ENCODE results near the gene MXRA8. TPM values are rescaled to one million over a fixed set of nuclear protein-coding genes. Genes with fewer than 3 reads are reported as not detected.
A peak's percentile ranks its signal among the peaks of the same experiment; 100 is the strongest.
"Not testable (repeated sequence)": the region's sequence is repeated elsewhere in the genome, so short reads cannot be mapped to it uniquely, and the experiment has no call there.

The MXRA8 gene
- total and polyA plus RNA-seq, 5 donors from 2014 or later = 0.17 TPM; not detected in 4

GRCh38 chr1:1370771-1371300 lies 12.5 kb upstream of the MXRA8 start:
- Histone ChIP-seq H3K27ac (ENCODE audit: insufficient read depth, low read length, poor library complexity, severe bottlenecking) (no peak overlapping the region), H3K27me3 (ENCODE audit: control insufficient read depth, insufficient read depth, low read length) (no peaks in the 10 kb centered on the region), H3K4me1 (ENCODE audit: control insufficient read depth, insufficient read depth, low read length, poor library complexity, severe bottlenecking) (peaks cover 36% of the 10 kb centered on the region), H3K4me3 (ENCODE audit: low read depth, low read length) (no peak overlapping the region), H3K36me3 (ENCODE audit: control insufficient read depth, insufficient read depth, low read length) (no peaks in the 10 kb centered on the region), H3K9me3 (ENCODE audit: control insufficient read depth in 2 of 2, low read length in 2 of 2) (peaks cover 0 to 5% of the 10 kb centered on the region in 2 experiments)
- H3K27me3 Mint-ChIP-seq = no peaks in the 10 kb centered on the region
- no peak overlapping the region for H3K27ac Mint-ChIP-seq
- ATAC-seq (ENCODE audit: low read depth in 2 of 2) = no peak
- peaks cover 0 to 36% (median 6%) of the 10 kb centered on the region in 4 donors for H3K4me1 Mint-ChIP-seq
- peak overlapping the region in 2 of 4 donors; percentile 23 to 68 for H3K4me3 Mint-ChIP-seq
- no peaks in the 10 kb centered on the region for H3K9me3 Mint-ChIP-seq
- H3K36me3 Mint-ChIP-seq = no peaks in the 10 kb centered on the region
- DNase-seq = no peak

- H3K27me3 Mint-ChIP-seq; H3K27ac ChIP-seq (ENCODE audit: insufficient read depth, low read length, poor library complexity, severe bottlenecking); ATAC-seq (ENCODE audit: low read depth in 2 of 2); H3K9me3 ChIP-seq (ENCODE audit: control insufficient read depth in 2 of 2, low read length in 2 of 2); H3K4me3 ChIP-seq (ENCODE audit: low read depth, low read length); H3K36me3 ChIP-seq (ENCODE audit: control insufficient read depth, insufficient read depth, low read length); DNase-seq; H3K9me3 Mint-ChIP-seq; H3K27ac Mint-ChIP-seq; H3K27me3 ChIP-seq (ENCODE audit: control insufficient read depth, insufficient read depth, low read length); H3K36me3 Mint-ChIP-seq: not testable (repeated sequence)
- H3K4me1 ChIP-seq (ENCODE audit: control insufficient read depth, insufficient read depth, low read length, poor library complexity, severe bottlenecking) = peaks cover 33% of the 10 kb centered on the region
- H3K4me1 Mint-ChIP-seq = peaks cover 0 to 31% (median under 1%) of the 10 kb centered on the region in 4 donors
- H3K4me3 Mint-ChIP-seq = peak overlapping the region in 1 of 4 donors; percentile 68
Observed at GRCh38 chr1:1370094-1370493, 11.7 kb upstream of the MXRA8 start.

GRCh38 chr1:1367315-1367714 lies 9.0 kb upstream of the MXRA8 start:
- Histone ChIP-seq H3K36me3 (ENCODE audit: control insufficient read depth, insufficient read depth, low read length) (no peaks in the 10 kb centered on the region), H3K9me3 (ENCODE audit: control insufficient read depth in 2 of 2, low read length in 2 of 2) (peaks cover 0 to 5% of the 10 kb centered on the region in 2 experiments), H3K4me3 (ENCODE audit: low read depth, low read length) (no peak overlapping the region), H3K27ac (ENCODE audit: insufficient read depth, low read length, poor library complexity, severe bottlenecking) (no peak overlapping the region), H3K4me1 (ENCODE audit: control insufficient read depth, insufficient read depth, low read length, poor library complexity, severe bottlenecking) (peaks cover 17% of the 10 kb centered on the region), H3K27me3 (ENCODE audit: control insufficient read depth, insufficient read depth, low read length) (no peaks in the 10 kb centered on the region)
- ATAC-seq (ENCODE audit: low read depth in 2 of 2) = no peak
- peak in 1 of 3 donors; percentile 26 for DNase-seq
- no peaks in the 10 kb centered on the region for H3K36me3 Mint-ChIP-seq
- no peaks in the 10 kb centered on the region for H3K9me3 Mint-ChIP-seq
- peaks cover 0 to 16% (median 0%) of the 10 kb centered on the region in 4 donors for H3K4me1 Mint-ChIP-seq
- H3K4me3 Mint-ChIP-seq = no peak overlapping the region
- no peak overlapping the region for H3K27ac Mint-ChIP-seq
- H3K27me3 Mint-ChIP-seq = no peaks in the 10 kb centered on the region

- Histone ChIP-seq H3K27me3 (ENCODE audit: control insufficient read depth, insufficient read depth, low read length) (no peaks in the 10 kb centered on the region), H3K9me3 (ENCODE audit: control insufficient read depth in 2 of 2, low read length in 2 of 2) (peaks cover 0 to 5% of the 10 kb centered on the region in 2 experiments), H3K4me1 (ENCODE audit: control insufficient read depth, insufficient read depth, low read length, poor library complexity, severe bottlenecking) (peaks cover 11% of the 10 kb centered on the region), H3K36me3 (ENCODE audit: control insufficient read depth, insufficient read depth, low read length) (no peaks in the 10 kb centered on the region), H3K27ac (ENCODE audit: insufficient read depth, low read length, poor library complexity, severe bottlenecking) (no peak overlapping the region), H3K4me3 (ENCODE audit: low read depth, low read length) (no peak overlapping the region)
- DNase-seq (no peak), ATAC-seq (ENCODE audit: low read depth in 2 of 2) (no peak)
- peaks cover 6% of the 10 kb centered on the region for H3K27me3 Mint-ChIP-seq
- no peak overlapping the region for H3K4me3 Mint-ChIP-seq
- H3K27ac Mint-ChIP-seq = no peak overlapping the region
- no peaks in the 10 kb centered on the region for H3K36me3 Mint-ChIP-seq
- H3K4me1 Mint-ChIP-seq = peaks cover 0 to 12% (median 0%) of the 10 kb centered on the region in 4 donors
- no peaks in the 10 kb centered on the region for H3K9me3 Mint-ChIP-seq
Observed at GRCh38 chr1:1366699-1367066, 8.3 kb upstream of the MXRA8 start.

GRCh38 chr1:1365875-1366698 lies 7.7 kb upstream of the MXRA8 start:
- Mint-ChIP-seq H3K27me3 (peaks cover 6% of the 10 kb centered on the region), H3K4me3 (no peak overlapping the region), H3K36me3 (no peaks in the 10 kb centered on the region), H3K4me1 (peaks cover 0 to 7% (median 0%) of the 10 kb centered on the region in 4 donors), H3K27ac (no peak overlapping the region), H3K9me3 (no peaks in the 10 kb centered on the region)
- H3K36me3 ChIP-seq (ENCODE audit: control insufficient read depth, insufficient read depth, low read length) = no peaks in the 10 kb centered on the region
- no peak overlapping the region for H3K27ac ChIP-seq (ENCODE audit: insufficient read depth, low read length, poor library complexity, severe bottlenecking)
- peaks cover 0 to 5% of the 10 kb centered on the region in 2 experiments for H3K9me3 ChIP-seq (ENCODE audit: control insufficient read depth in 2 of 2, low read length in 2 of 2)
- DNase-seq = no peak
- H3K27me3 ChIP-seq (ENCODE audit: control insufficient read depth, insufficient read depth, low read length) = no peaks in the 10 kb centered on the region
- peaks cover 5% of the 10 kb centered on the region for H3K4me1 ChIP-seq (ENCODE audit: control insufficient read depth, insufficient read depth, low read length, poor library complexity, severe bottlenecking)
- no peak for ATAC-seq (ENCODE audit: low read depth in 2 of 2)
- no peak overlapping the region for H3K4me3 ChIP-seq (ENCODE audit: low read depth, low read length)

GRCh38 chr1:1364266-1364665 lies 5.9 kb upstream of the MXRA8 start:
- Mint-ChIP-seq H3K36me3 (no peaks in the 10 kb centered on the region), H3K4me1 (peaks cover 0 to 2% (median under 1%) of the 10 kb centered on the region in 4 donors), H3K27ac (no peak overlapping the region), H3K9me3 (no peaks in the 10 kb centered on the region), H3K4me3 (no peak overlapping the region), H3K27me3 (peaks cover 9% of the 10 kb centered on the region)
- Histone ChIP-seq H3K9me3 (ENCODE audit: control insufficient read depth in 2 of 2, low read length in 2 of 2) (peaks cover 0 to 5% of the 10 kb centered on the region in 2 experiments), H3K36me3 (ENCODE audit: control insufficient read depth, insufficient read depth, low read length) (no peaks in the 10 kb centered on the region), H3K27ac (ENCODE audit: insufficient read depth, low read length, poor library complexity, severe bottlenecking) (no peak overlapping the region), H3K4me3 (ENCODE audit: low read depth, low read length) (no peak overlapping the region), H3K27me3 (ENCODE audit: control insufficient read depth, insufficient read depth, low read length) (no peaks in the 10 kb centered on the region), H3K4me1 (ENCODE audit: control insufficient read depth, insufficient read depth, low read length, poor library complexity, severe bottlenecking) (no peaks in the 10 kb centered on the region)
- DNase-seq = no peak
- ATAC-seq (ENCODE audit: low read depth in 2 of 2) = no peak

GRCh38 chr1:1361982-1362423 lies 3.6 kb upstream of the MXRA8 start:
- no peak for DNase-seq
- H3K36me3 Mint-ChIP-seq = no peaks in the 10 kb centered on the region
- no peak overlapping the region for H3K27ac Mint-ChIP-seq

More at GRCh38 chr1:1361982-1362423, 3.6 kb upstream of the MXRA8 start:
- Mint-ChIP-seq H3K4me1 (peaks cover 0 to 3% (median 1%) of the 10 kb centered on the region in 4 donors), H3K27me3 (peaks cover 22% of the 10 kb centered on the region), H3K4me3 (peak overlapping the region in 1 of 4 donors; percentile 9), H3K9me3 (no peaks in the 10 kb centered on the region)
- Histone ChIP-seq H3K9me3 (ENCODE audit: control insufficient read depth in 2 of 2, low read length in 2 of 2) (peaks cover 0 to under 1% of the 10 kb centered on the region in 2 experiments), H3K4me1 (ENCODE audit: control insufficient read depth, insufficient read depth, low read length, poor library complexity, severe bottlenecking) (peaks cover 7% of the 10 kb centered on the region), H3K4me3 (ENCODE audit: low read depth, low read length) (no peak overlapping the region), H3K36me3 (ENCODE audit: control insufficient read depth, insufficient read depth, low read length) (no peaks in the 10 kb centered on the region), H3K27ac (ENCODE audit: insufficient read depth, low read length, poor library complexity, severe bottlenecking) (no peak overlapping the region), H3K27me3 (ENCODE audit: control insufficient read depth, insufficient read depth, low read length) (no peaks in the 10 kb centered on the region)
- no peak for ATAC-seq (ENCODE audit: low read depth in 2 of 2)
